SK-N-SH (cell line): ENCODE measurements around the gene PNKD. TPM values are rescaled to one million over a fixed set of nuclear protein-coding genes. Genes with fewer than 3 reads are reported as not detected.

ENCODE experiments used
- CTCF ChIA-PET: fragments of 300-600, 350-600 bp; formaldehyde crosslinking; extraction: SDS; loops from one replicate; lab custom pipeline; 2021; lab: Yijun Ruan, JAX
- POLR2A ChIA-PET: fragments of 350-600 bp; sonication (Branson Sonifier 250); formaldehyde crosslinking; extraction: SDS; loops from one replicate; lab custom pipeline; 2020; ENCODE audit warnings: antibody characterized with exemption, inconsistent platforms; lab: Yijun Ruan, JAX
- DNase-seq: peaks from one replicate; pipeline ENCODE4 v3.0.0; 2012
- H2AFZ ChIP-seq: fragments of 200-600 bp; sonication (generic); 2 replicates; pipeline ENCODE4 v1.8.1; 2016; ENCODE audit warnings: antibody characterized with exemption, mild to moderate bottlenecking, low read depth
- H3F3A ChIP-seq: fragments of 200-600 bp; sonication (generic); replicated peaks from 2 replicates; pipeline ENCODE3; 2016; ENCODE audit warnings: antibody characterized with exemption, mild to moderate bottlenecking; ENCODE audit not compliant: insufficient read depth
- H3K27ac ChIP-seq, 2 experiments: fragments of 200-500 bp in 1 of 2; fragments of 200-600 bp in 1 of 2; sonication (Bioruptor generic) in 1 of 2; sonication (generic), shearing (Covaris generic) in 1 of 2; 2 replicates each; pipeline versions ENCODE4 v1.5.1 to v1.6.1; 2014 to 2016; ENCODE audit warnings: low read depth in 2 of 2, inconsistent platforms in 1 of 2, low read length in 1 of 2, mild to moderate bottlenecking in 1 of 2, mixed read lengths in 1 of 2
- H3K27me3 ChIP-seq: fragments of 200-600 bp; sonication (generic), shearing (Covaris generic); 2 replicates; pipeline ENCODE4 v1.6.1; 2016; ENCODE audit warnings: mixed run types; ENCODE audit not compliant: insufficient read depth
- H3K36me3 ChIP-seq, 2 experiments: fragments of 200-500 bp in 1 of 2; fragments of 200-600 bp in 1 of 2; sonication (Bioruptor generic) in 1 of 2; sonication (generic) in 1 of 2; replicated peaks in 1 of 2; 2 replicates each; pipeline versions ENCODE3 to v1.5.1; 2014 to 2016; ENCODE audit warnings: low read length in 1 of 2, mild to moderate bottlenecking in 1 of 2; ENCODE audit not compliant: insufficient read depth in 2 of 2, control insufficient read depth in 1 of 2
- H3K4me1 ChIP-seq, 2 experiments: fragments of 200-500 bp in 1 of 2; fragments of 200-600 bp in 1 of 2; sonication (Bioruptor generic) in 1 of 2; sonication (generic), shearing (Covaris generic) in 1 of 2; 2 replicates each; pipeline versions ENCODE4 v1.5.1 to v1.6.1; 2014 to 2016; ENCODE audit warnings: low read depth in 1 of 2, low read length in 1 of 2, mixed run types in 1 of 2; ENCODE audit not compliant: insufficient read depth in 2 of 2, control insufficient read depth in 1 of 2
- H3K4me2 ChIP-seq: fragments of 200-600 bp; sonication (generic), shearing (Covaris generic); 2 replicates; pipeline ENCODE4 v1.6.1; 2017; ENCODE audit warnings: mixed run types
- H3K4me3 ChIP-seq, 2 experiments: fragments of 200-500 bp in 1 of 2; fragments of 200-600 bp in 1 of 2; sonication (Bioruptor generic) in 1 of 2; sonication (generic), shearing (Covaris generic) in 1 of 2; 2 replicates each; pipeline versions ENCODE4 v1.5.1 to v1.8.1; 2014 to 2016; ENCODE audit warnings: low read depth in 2 of 2, inconsistent platforms in 1 of 2, low read length in 1 of 2, mild to moderate bottlenecking in 1 of 2, mixed read lengths in 1 of 2, moderate library complexity in 1 of 2
- H3K79me2 ChIP-seq: fragments of 200-600 bp; sonication (generic); 2 replicates; pipeline ENCODE4 v1.8.1; 2017; ENCODE audit warnings: mild to moderate bottlenecking; ENCODE audit not compliant: insufficient read depth
- H3K9ac ChIP-seq: fragments of 200-600 bp; sonication (generic); 2 replicates; pipeline ENCODE4 v1.6.1; 2017; ENCODE audit warnings: mixed run types
- H3K9me2 ChIP-seq: fragments of 200-600 bp; sonication (generic); 2 replicates; pipeline ENCODE4 v1.6.1; 2017; ENCODE audit warnings: mixed run types
- H3K9me3 ChIP-seq: fragments of 200-600 bp; sonication (generic); 2 replicates; pipeline ENCODE4 v1.6.1; 2017; ENCODE audit warnings: mixed run types, mild to moderate bottlenecking, moderate library complexity
- H4K20me1 ChIP-seq: fragments of 200-600 bp; sonication (generic); 2 replicates; pipeline ENCODE4 v1.6.1; 2017; ENCODE audit warnings: mild to moderate bottlenecking, mixed run types; ENCODE audit not compliant: insufficient read depth
- CHD2 ChIP-seq: fragments of 150-350 bp; IDR thresholded peaks from 2 replicates; pipeline ENCODE4 v1.6.1; 2018; ENCODE audit warnings: low read length; ENCODE audit not compliant: partially characterized antibody
- CTCF ChIP-seq: fragments of 200-600 bp; sonication (generic); IDR thresholded peaks from 2 replicates; pipeline ENCODE4 v1.6.1; 2017; ENCODE audit warnings: antibody characterized with exemption, mild to moderate bottlenecking, moderate library complexity
- EP300 ChIP-seq, 2 experiments: IDR thresholded peaks; 2 replicates each; pipeline versions ENCODE4 v1.4.0 to v1.6.1; 2012; ENCODE audit warnings: borderline replicate concordance in 1 of 2, low read depth in 1 of 2, low read length in 1 of 2
- EZH2phosphoT487 ChIP-seq: fragments of 200-600 bp; sonication (generic); IDR thresholded peaks from 2 replicates; pipeline ENCODE4 v1.6.1; 2017; ENCODE audit warnings: low read depth, mixed run types, mild to moderate bottlenecking, antibody characterized with exemption, moderate library complexity, borderline replicate concordance
- FOSL2 ChIP-seq: IDR thresholded peaks from 2 replicates; pipeline ENCODE4 v1.4.0; 2012; ENCODE audit warnings: low read depth, mild to moderate bottlenecking, moderate library complexity, borderline replicate concordance
- FOXJ3 ChIP-seq: sonication (generic); formaldehyde crosslinking; IDR thresholded peaks from 2 replicates; pipeline ENCODE4 v1.5.1; 2020; ENCODE audit warnings: mild to moderate bottlenecking, missing genetic modification reagents
- FOXM1 ChIP-seq: IDR thresholded peaks from 2 replicates; pipeline ENCODE4 v1.4.0; 2012; ENCODE audit warnings: low read depth, mild to moderate bottlenecking
- GATA2 ChIP-seq: sonication (generic); formaldehyde crosslinking; IDR thresholded peaks from 2 replicates; pipeline ENCODE4 v1.5.0; 2020; ENCODE audit warnings: mild to moderate bottlenecking, missing genetic modification reagents
- JUND ChIP-seq: IDR thresholded peaks from 2 replicates; pipeline ENCODE4 v1.4.0; 2012
- MXI1 ChIP-seq: IDR thresholded peaks from 2 replicates; pipeline ENCODE4 v1.6.1; 2012; ENCODE audit warnings: mild to moderate bottlenecking, low read depth, low read length, improper control_type of control experiment
- PBX3 ChIP-seq: IDR thresholded peaks from 2 replicates; pipeline ENCODE4; 2012
- POLR2AphosphoS5 ChIP-seq: IDR thresholded peaks from 2 replicates; pipeline ENCODE4 v1.6.1; 2012; ENCODE audit warnings: low read depth, low read length
- RAD21 ChIP-seq: IDR thresholded peaks from 2 replicates; pipeline ENCODE4 v1.6.1; 2012; ENCODE audit warnings: mild to moderate bottlenecking, low read length
- SIN3A ChIP-seq: IDR thresholded peaks from 2 replicates; pipeline ENCODE4 v1.6.1; 2012; ENCODE audit warnings: low read depth, mild to moderate bottlenecking, low read length, moderate library complexity, borderline replicate concordance
- TAF1 ChIP-seq: IDR thresholded peaks from 2 replicates; pipeline ENCODE4 v1.6.1; 2012; ENCODE audit warnings: low read depth, mild to moderate bottlenecking, low read length, moderate library complexity, borderline replicate concordance
- TCF12 ChIP-seq: IDR thresholded peaks from 2 replicates; pipeline ENCODE4 v1.4.0; 2012
- ZBTB33 ChIP-seq: IDR thresholded peaks from 2 replicates; pipeline ENCODE4 v1.4.0; 2012; ENCODE audit warnings: low read depth, borderline replicate concordance
- WGBS: methylation state at CpG from one replicate; pipeline ENCODE4 v1.1.6; 2017; ENCODE audit warnings: low lambda C conversion rate; 5-methylcytosine and 5-hydroxymethylcytosine counted together
- polyA plus RNA-seq, 3 experiments: library from polyadenylated mRNA; depleted of rRNA; stranded (reverse); fragments of >200 nt; gene quantifications; 2 replicates each; pipeline ENCODE4 v1.2.3, GENCODE V29; 2012
- TF ChIP-seq, protein P1 (sequence below): fragments of 150-350 bp; IDR thresholded peaks from 2 replicates; pipeline ENCODE4 v1.6.1; 2017; ENCODE audit warnings: antibody characterized with exemption, low read length, low read depth, borderline replicate concordance
- TF ChIP-seq, protein P2 (sequence below): IDR thresholded peaks from 2 replicates; pipeline ENCODE4 v1.4.0; 2012; ENCODE audit warnings: low read depth
- TF ChIP-seq, protein P3 (sequence below): IDR thresholded peaks from 2 replicates; pipeline ENCODE4 v1.4.0; 2012; ENCODE audit warnings: low read depth, borderline replicate concordance

PNKD gene
- polyA plus RNA-seq, 1 of the 3 experiments (the other 2 are of a cell fraction), result 101 TPM

- TF ChIP-seq, protein P1, sequence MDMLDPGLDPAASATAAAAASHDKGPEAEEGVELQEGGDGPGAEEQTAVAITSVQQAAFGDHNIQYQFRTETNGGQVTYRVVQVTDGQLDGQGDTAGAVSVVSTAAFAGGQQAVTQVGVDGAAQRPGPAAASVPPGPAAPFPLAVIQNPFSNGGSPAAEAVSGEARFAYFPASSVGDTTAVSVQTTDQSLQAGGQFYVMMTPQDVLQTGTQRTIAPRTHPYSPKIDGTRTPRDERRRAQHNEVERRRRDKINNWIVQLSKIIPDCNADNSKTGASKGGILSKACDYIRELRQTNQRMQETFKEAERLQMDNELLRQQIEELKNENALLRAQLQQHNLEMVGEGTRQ, result no peak
- no peak for TF ChIP-seq EP300 (IDR thresholded peaks at IDR 0.05; ENCODE audit: borderline replicate concordance in 1 of 2, low read depth in 1 of 2, low read length in 1 of 2)
- TF ChIP-seq MXI1, result no peak
- no peak for TF ChIP-seq EZH2phosphoT487
- TF ChIP-seq FOSL2, result no peak
- TF ChIP-seq FOXM1, result no peak
- TF ChIP-seq TAF1, result no peak
- no peak for TF ChIP-seq POLR2AphosphoS5
- TF ChIP-seq CTCF, result no peak
- TF ChIP-seq SIN3A, result no peak
- no peak for TF ChIP-seq TCF12
- TF ChIP-seq ZBTB33, result no peak
- TF ChIP-seq, protein P2, sequence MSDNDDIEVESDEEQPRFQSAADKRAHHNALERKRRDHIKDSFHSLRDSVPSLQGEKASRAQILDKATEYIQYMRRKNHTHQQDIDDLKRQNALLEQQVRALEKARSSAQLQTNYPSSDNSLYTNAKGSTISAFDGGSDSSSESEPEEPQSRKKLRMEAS, result no peak
- no peak for TF ChIP-seq GATA2
- no peak for TF ChIP-seq FOXJ3 (CRISPR knock-in tag)
- TF ChIP-seq PBX3, result no peak
- TF ChIP-seq JUND, result no peak
- no peak for TF ChIP-seq CHD2
- TF ChIP-seq RAD21, result no peak
- TF ChIP-seq, protein P3, sequence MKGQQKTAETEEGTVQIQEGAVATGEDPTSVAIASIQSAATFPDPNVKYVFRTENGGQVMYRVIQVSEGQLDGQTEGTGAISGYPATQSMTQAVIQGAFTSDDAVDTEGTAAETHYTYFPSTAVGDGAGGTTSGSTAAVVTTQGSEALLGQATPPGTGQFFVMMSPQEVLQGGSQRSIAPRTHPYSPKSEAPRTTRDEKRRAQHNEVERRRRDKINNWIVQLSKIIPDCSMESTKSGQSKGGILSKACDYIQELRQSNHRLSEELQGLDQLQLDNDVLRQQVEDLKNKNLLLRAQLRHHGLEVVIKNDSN, result no peak
- TF ChIP-seq, all 33 proteins: peak for 0
- CTCF ChIA-PET, result interaction anchor here (0.6 to 5.7 kb wide), 9 partner anchors 8 to 204 kb away, joined by 3 to 47 read pairs (median 5); partner anchors contain the start of gene CATIP
Measured at GRCh38 chr2:218273908-218274249, 3.6 kb downstream of the PNKD start.

More at GRCh38 chr2:218273908-218274249, 3.6 kb downstream of the PNKD start:
- POLR2A ChIA-PET, result no interaction called here
- peaks cover 29% of the 10 kb centered on the region for H3K79me2 ChIP-seq
- H3K27me3 ChIP-seq, result no peaks in the 10 kb centered on the region
- no peaks in the 10 kb centered on the region for H3K9me3 ChIP-seq
- no peak overlapping the region for H3K4me2 ChIP-seq
- no peak overlapping the region for H3K9ac ChIP-seq
- no peak overlapping the region for H3K27ac ChIP-seq
- H4K20me1 ChIP-seq, result peaks cover 6% of the 10 kb centered on the region; the same call in 1 of the 2 replicates
- DNase-seq, result no peak
- H3K9me2 ChIP-seq, result no peaks in the 10 kb centered on the region
- no peak overlapping the region for H3K4me3 ChIP-seq
- H2AFZ ChIP-seq, result no peak overlapping the region
- H3K4me1 ChIP-seq, result peaks cover 14 to 19% of the 10 kb centered on the region in 2 experiments; a peak in 1 of 4 replicates
- peaks cover 17 to 32% of the 10 kb centered on the region in 2 experiments for H3K36me3 ChIP-seq
- no peaks in the 10 kb centered on the region for H3F3A ChIP-seq
- WGBS, result 100% methylated on average over 2 of the region's 2 CpGs
